Tibial artery (tissue), 4 donors: ENCODE measurements around the gene CDC42BPA.
"Not testable (repeated sequence)": the region's sequence is repeated elsewhere in the genome, so short reads cannot be mapped to it uniquely, and the experiment has no call there.

ENCODE experiments used
- DNase-seq, 2 donors: peaks; one replicate each; pipeline ENCODE4 v3.0.0-alpha.2; 2019
- H3K27ac ChIP-seq, 2 donors: fragments of 200-600 bp; sonication (generic) in 1 of 2; 1 replicate in 1 of 2; 2 replicates in 1 of 2; pipeline ENCODE4 v1.5.1; 2018 to 2019; ENCODE audit warnings: mild to moderate bottlenecking in 1 of 2
- H3K27me3 ChIP-seq, 2 donors: fragments of 200-600 bp; sonication (generic) in 1 of 2; one replicate each; pipeline versions ENCODE4 v1.5.1 to v1.6.0; 2016 to 2019
- H3K36me3 ChIP-seq, 3 donors: fragments of 200-600 bp; sonication (generic) in 2 of 3; one replicate each; pipeline ENCODE4 v1.5.1; 2016 to 2019; ENCODE audit warnings: mild to moderate bottlenecking in 2 of 3
- H3K4me1 ChIP-seq, 4 donors: fragments of 200-600 bp; sonication (generic) in 2 of 4; 1 replicate in 3 of 4; 2 replicates in 1 of 4; pipeline ENCODE4 v1.5.1; 2016 to 2019
- H3K4me3 ChIP-seq, 2 donors: fragments of 200-600 bp; sonication (generic) in 1 of 2; 1 replicate in 1 of 2; 2 replicates in 1 of 2; pipeline ENCODE4 v1.5.1; 2018 to 2019; ENCODE audit warnings: mild to moderate bottlenecking in 2 of 2
- H3K9me3 ChIP-seq, 3 donors: fragments of 200-600 bp; sonication (generic) in 1 of 3; one replicate each; pipeline ENCODE4 v1.5.1; 2016 to 2019
- CTCF ChIP-seq, 2 experiments: fragments of 200-600 bp in 1 of 2; fragments of 450-650 bp in 1 of 2; IDR thresholded peaks; one replicate each; pipeline ENCODE4 v1.5.1; 2017 to 2019; ENCODE audit warnings: antibody characterized with exemption in 2 of 2, mild to moderate bottlenecking in 1 of 2, moderate library complexity in 1 of 2
- intact Hi-C: fragments of 100-400 bp; cut with DNase I; formaldehyde crosslinking; loops from one replicate; pipeline ENCODE4 v1.15.0; 2023; ENCODE audit warnings: low total_unique reads

The CDC42BPA gene

DNA sequence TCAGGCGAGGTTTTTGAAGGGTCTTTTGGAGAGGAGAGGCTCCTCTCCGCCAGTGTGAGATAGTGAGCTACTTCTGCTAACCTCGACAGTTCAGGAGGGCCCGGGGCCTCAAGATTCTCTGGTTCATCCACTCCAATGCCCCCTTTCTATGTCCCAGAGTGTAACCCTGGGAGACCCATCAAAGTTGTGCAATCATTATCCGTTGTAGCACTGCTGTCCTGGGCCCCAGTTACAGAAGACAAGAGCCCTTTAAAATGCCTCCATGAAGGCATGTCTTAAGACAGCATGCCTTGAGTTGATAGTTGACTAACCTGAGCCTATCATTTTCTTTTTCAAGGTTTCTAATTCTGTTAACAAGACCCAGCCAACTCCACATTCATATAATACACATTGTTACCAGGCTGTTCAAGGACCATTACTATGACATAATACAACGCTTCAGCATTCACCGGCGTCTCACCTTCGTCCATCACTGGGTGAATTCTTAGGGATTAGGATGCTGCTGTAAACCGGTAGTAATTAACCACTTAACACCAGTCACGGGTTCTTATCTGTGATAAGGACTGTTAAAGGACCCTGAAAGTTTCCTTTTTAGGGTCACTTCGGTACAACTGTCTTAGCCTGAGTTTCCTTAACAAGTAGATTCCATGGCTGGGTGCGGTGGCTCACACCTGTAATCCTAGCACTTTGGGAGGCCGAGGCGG is 37.4 kb upstream of the CDC42BPA start:
- Histone ChIP-seq H3K36me3 (no peaks in the 10 kb centered on the region), H3K27me3 (no peaks in the 10 kb centered on the region), H3K27ac (no peak overlapping the region), H3K4me3 (no peak overlapping the region), H3K9me3 (no peaks in the 10 kb centered on the region), H3K4me1 (peaks cover 0 to 36% (median 14%) of the 10 kb centered on the region in 4 donors)
- no peak for TF ChIP-seq CTCF (IDR thresholded peaks at IDR 0.05)
- no peak for DNase-seq
- intact Hi-C loops = no loop called here

DNA sequence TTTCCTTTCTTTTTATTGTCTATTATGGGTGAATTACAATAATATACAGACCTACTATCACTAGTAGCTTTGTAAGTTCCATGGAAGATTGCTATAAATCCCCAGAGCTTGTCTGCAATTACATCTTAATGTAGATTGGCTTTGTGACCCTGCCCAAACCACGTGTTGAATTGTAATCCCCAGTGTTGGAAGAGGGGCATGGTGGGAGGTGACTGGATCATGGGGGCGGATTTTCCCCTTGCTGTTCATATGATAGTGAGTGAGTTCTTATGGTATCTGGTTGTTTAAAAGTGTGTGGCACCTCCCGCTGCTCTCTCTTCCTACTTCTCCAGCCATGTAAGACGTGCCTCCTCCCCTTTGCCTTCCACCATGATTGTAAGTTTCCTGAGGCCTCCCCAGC is 34.9 kb upstream of the CDC42BPA start:
- DNase-seq = no peak
- no peaks in the 10 kb centered on the region for H3K27me3 ChIP-seq
- peaks cover 0 to 36% (median 14%) of the 10 kb centered on the region in 4 donors for H3K4me1 ChIP-seq
- H3K27ac ChIP-seq = no peak overlapping the region
- intact Hi-C loops = no loop called here
- no peaks in the 10 kb centered on the region for H3K9me3 ChIP-seq
- TF ChIP-seq CTCF (IDR thresholded peaks at IDR 0.05) = no peak
- H3K36me3 ChIP-seq = no peaks in the 10 kb centered on the region
- H3K4me3 ChIP-seq = no peak overlapping the region

GRCh38 chr1:227352164-227352563 is 33.9 kb upstream of the CDC42BPA start:
- H3K36me3 ChIP-seq, intact Hi-C loops, H3K27me3 ChIP-seq, DNase-seq, H3K4me3 ChIP-seq, H3K9me3 ChIP-seq: not testable (repeated sequence)
- Histone ChIP-seq H3K4me1 (peaks cover 0 to 28% (median 12%) of the 10 kb centered on the region in 4 donors), H3K27ac (peak overlapping the region; percentile 31 to 42)

DNA sequence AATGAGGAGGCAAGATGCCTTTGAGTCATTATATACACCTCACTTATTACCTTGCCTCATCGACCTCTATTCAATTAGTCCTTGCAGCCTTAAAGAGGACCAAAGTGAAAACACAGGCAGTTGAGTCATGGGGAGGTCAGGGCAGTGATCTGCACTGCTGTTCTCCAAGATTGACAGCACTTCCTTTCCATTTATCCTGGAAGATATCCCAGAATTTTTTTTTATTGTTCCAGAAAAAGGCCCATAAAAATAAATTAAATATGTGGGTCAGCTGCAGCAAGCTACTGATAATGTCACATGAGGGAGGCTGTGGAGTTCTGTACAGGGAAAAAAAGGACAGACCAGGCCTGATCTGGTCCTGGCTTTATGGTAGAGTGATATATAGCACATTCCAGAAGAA is 33.2 kb upstream of the CDC42BPA start:
- H3K27ac ChIP-seq = peak overlapping the region; percentile 31 to 42
- DNase-seq = no peak
- intact Hi-C loops = no loop called here

DNA sequence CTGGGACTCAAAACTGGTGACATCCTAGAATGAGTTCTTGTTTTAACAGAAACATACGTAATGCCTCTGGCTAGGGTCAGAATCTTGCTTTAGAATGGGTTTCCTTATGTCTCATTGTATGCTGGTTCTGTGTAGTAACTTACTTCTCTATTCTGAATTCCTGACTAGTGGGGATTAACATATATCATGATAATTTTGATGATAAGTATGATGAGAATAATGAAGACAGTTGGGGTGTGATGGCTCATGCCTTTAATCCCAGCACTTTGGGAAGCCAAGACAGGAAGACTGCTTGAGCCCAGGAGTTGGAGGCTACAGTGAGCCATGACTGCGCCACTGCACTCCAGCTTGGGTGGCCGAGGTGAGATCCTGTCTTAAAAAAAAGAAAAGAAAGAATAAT is 31.7 kb upstream of the CDC42BPA start:
- no peak for DNase-seq
- no peak overlapping the region for H3K4me3 ChIP-seq
- intact Hi-C loops = no loop called here
- no peaks in the 10 kb centered on the region for H3K27me3 ChIP-seq
- no peak overlapping the region for H3K27ac ChIP-seq
- H3K4me1 ChIP-seq = peaks cover 0 to 20% (median 7%) of the 10 kb centered on the region in 4 donors
- no peaks in the 10 kb centered on the region for H3K9me3 ChIP-seq
- H3K36me3 ChIP-seq = no peaks in the 10 kb centered on the region
- TF ChIP-seq CTCF (IDR thresholded peaks at IDR 0.05) = no peak

More for the DNA sequence above, 33.2 kb upstream of the CDC42BPA start:
- H3K4me3 ChIP-seq = no peak overlapping the region
- H3K27me3 ChIP-seq = no peaks in the 10 kb centered on the region
- H3K4me1 ChIP-seq = peaks cover 0 to 20% (median 8%) of the 10 kb centered on the region in 4 donors
- no peaks in the 10 kb centered on the region for H3K36me3 ChIP-seq
- H3K9me3 ChIP-seq = no peaks in the 10 kb centered on the region
- no peak for TF ChIP-seq CTCF (IDR thresholded peaks at IDR 0.05)

DNA sequence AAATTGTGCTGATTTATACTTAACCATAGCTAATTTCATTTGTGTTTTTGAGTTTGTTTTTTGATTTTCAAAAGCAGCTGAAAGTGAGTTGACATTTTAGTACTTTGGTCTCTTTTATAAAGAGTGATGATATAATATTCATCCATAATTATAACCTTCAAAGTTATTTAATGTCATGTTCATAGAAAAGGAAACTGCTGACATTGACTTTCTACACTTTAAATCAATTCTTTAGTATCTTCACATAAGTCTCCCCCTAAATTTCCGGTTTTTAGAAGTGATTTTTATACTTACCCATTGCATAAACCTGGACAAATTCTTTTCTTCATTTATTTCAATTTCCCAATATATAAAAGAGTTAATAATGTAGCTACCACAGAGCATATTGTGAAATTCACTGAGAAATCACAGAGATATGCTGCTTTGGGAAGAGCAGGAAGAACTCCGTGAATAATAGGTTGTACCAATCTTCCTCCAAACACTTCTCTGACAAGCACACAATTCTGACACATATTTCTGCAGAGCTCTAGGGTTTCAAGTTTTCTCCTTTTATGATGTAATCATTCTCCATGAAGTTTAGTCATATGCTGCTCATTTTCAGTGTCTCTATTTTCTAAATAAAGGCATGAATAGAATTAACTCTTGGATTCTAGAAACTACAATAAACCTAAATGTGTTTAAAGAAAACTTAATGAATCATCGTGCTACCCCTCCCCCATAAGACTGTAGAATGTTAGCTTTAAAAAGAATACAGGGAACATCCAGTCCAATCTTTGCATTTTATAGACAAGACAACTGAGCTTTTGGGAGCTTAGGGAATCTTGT is 25.6 kb upstream of the CDC42BPA start:
- Histone ChIP-seq H3K4me1 (no peaks in the 10 kb centered on the region), H3K9me3 (no peaks in the 10 kb centered on the region), H3K27ac (no peak overlapping the region), H3K27me3 (no peaks in the 10 kb centered on the region), H3K4me3 (no peak overlapping the region), H3K36me3 (no peaks in the 10 kb centered on the region)
- DNase-seq = no peak
- no peak for TF ChIP-seq CTCF (IDR thresholded peaks at IDR 0.05)
- intact Hi-C loops = no loop called here
